DOHH2 (cell line): ENCODE measurements around the gene SLC39A6.
"Not testable (repeated sequence)": the region's sequence is repeated elsewhere in the genome, so short reads cannot be mapped to it uniquely, and the experiment has no call there.

ENCODE experiments used
- H3F3A ChIP-seq: fragments of 200-600 bp; sonication (generic), shearing (Covaris generic); 2 replicates; pipeline ENCODE4 v1.6.0; 2016; ENCODE audit warnings: antibody characterized with exemption, mild to moderate bottlenecking; ENCODE audit not compliant: control insufficient read depth, insufficient read depth
- H3K27ac ChIP-seq: fragments of 200-600 bp; sonication (generic); 2 replicates; pipeline ENCODE4 v1.5.1; 2014; ENCODE audit warnings: low read depth, mild to moderate bottlenecking, low read length, moderate library complexity
- H3K27me3 ChIP-seq: fragments of 200-600 bp; sonication (generic); 2 replicates; pipeline ENCODE4 v1.6.1; 2014; ENCODE audit warnings: mild to moderate bottlenecking, low read length, mixed read lengths; ENCODE audit not compliant: control insufficient read depth
- H3K36me3 ChIP-seq: fragments of 200-600 bp; sonication (generic); 2 replicates; pipeline ENCODE4 v1.6.1; 2014; ENCODE audit warnings: mild to moderate bottlenecking, low read length, moderate library complexity, mixed read lengths; ENCODE audit not compliant: control insufficient read depth
- H3K4me1 ChIP-seq: fragments of 200-600 bp; sonication (generic); 2 replicates; pipeline ENCODE4 v1.6.1; 2014; ENCODE audit warnings: mild to moderate bottlenecking, low read length, mixed read lengths; ENCODE audit not compliant: control insufficient read depth
- H3K4me2 ChIP-seq: fragments of 200-600 bp; sonication (generic); 2 replicates; pipeline ENCODE4 v1.6.0; 2014; ENCODE audit warnings: mild to moderate bottlenecking, low read length, moderate library complexity
- H3K4me3 ChIP-seq: fragments of 200-600 bp; sonication (generic); 2 replicates; pipeline ENCODE4 v1.5.1; 2014; ENCODE audit warnings: mild to moderate bottlenecking, low read length, mixed read lengths
- H3K79me2 ChIP-seq: fragments of 200-600 bp; sonication (generic); 2 replicates; pipeline ENCODE4 v1.6.1; 2014; ENCODE audit warnings: mild to moderate bottlenecking, low read length, mixed read lengths; ENCODE audit not compliant: control insufficient read depth
- H3K9me2 ChIP-seq: fragments of 200-600 bp; sonication (generic); replicated peaks from 2 replicates; pipeline ENCODE4 v1.6.1; 2014; ENCODE audit warnings: mild to moderate bottlenecking, low read length, mixed read lengths; ENCODE audit not compliant: control insufficient read depth
- H3K9me3 ChIP-seq: fragments of 200-600 bp; sonication (generic); 2 replicates; pipeline ENCODE4 v1.6.1; 2014; ENCODE audit warnings: antibody characterized with exemption, low read length, mixed read lengths; ENCODE audit not compliant: control insufficient read depth, insufficient read depth
- H4K20me1 ChIP-seq: fragments of 200-600 bp; sonication (generic); 2 replicates; pipeline ENCODE4 v1.6.0; 2014; ENCODE audit warnings: low read depth, mild to moderate bottlenecking, antibody characterized with exemption, low read length, moderate library complexity; ENCODE audit not compliant: control insufficient read depth, insufficient read depth
- CTCF ChIP-seq: fragments of 200-600 bp; sonication (generic); IDR thresholded peaks from one replicate; pipeline ENCODE4 v1.5.1; 2014; ENCODE audit warnings: antibody characterized with exemption, mild to moderate bottlenecking, low read depth, low read length; ENCODE audit not compliant: poor library complexity, severe bottlenecking
- EZH2phosphoT487 ChIP-seq: fragments of 200-600 bp; sonication (generic); IDR thresholded peaks from 2 replicates; pipeline ENCODE4 v1.6.1; 2017; ENCODE audit warnings: borderline replicate concordance, mild to moderate bottlenecking, antibody characterized with exemption, low read length, moderate library complexity, mixed read lengths

Gene SLC39A6

GRCh38 chr18:36096955-36097354 is 32.2 kb downstream of the SLC39A6 start:
- no peak overlapping the region for H3K4me2 ChIP-seq
- H3K27me3 ChIP-seq = no peaks in the 10 kb centered on the region
- no peak overlapping the region for H3K27ac ChIP-seq
- no peaks in the 10 kb centered on the region for H3K79me2 ChIP-seq
- H3K4me3 ChIP-seq = no peak overlapping the region
- no peaks in the 10 kb centered on the region for H4K20me1 ChIP-seq
- H3K4me1 ChIP-seq = peaks cover 8% of the 10 kb centered on the region; the same call in 1 of the 2 replicates
- H3K36me3 ChIP-seq = no peaks in the 10 kb centered on the region
- no peaks in the 10 kb centered on the region for H3F3A ChIP-seq
- H3K9me3 ChIP-seq = peaks cover 4% of the 10 kb centered on the region; the same call in 1 of the 2 replicates
- H3K9me2 ChIP-seq = no peaks in the 10 kb centered on the region
- TF ChIP-seq EZH2phosphoT487 = no peak

- TF ChIP-seq EZH2phosphoT487 (no peak), CTCF (peak; percentile 64)
Observed at GRCh38 chr18:36095936-36096519, 33.1 kb downstream of the SLC39A6 start.

GRCh38 chr18:36094431-36094830 is 34.7 kb downstream of the SLC39A6 start:
- Histone ChIP-seq H3K36me3 (no peaks in the 10 kb centered on the region), H3K79me2 (no peaks in the 10 kb centered on the region), H3K9me3 (no peaks in the 10 kb centered on the region), H4K20me1 (no peaks in the 10 kb centered on the region), H3K9me2 (no peaks in the 10 kb centered on the region), H3K27ac (no peak overlapping the region), H3K27me3 (no peaks in the 10 kb centered on the region; the same call in 1 of the 2 replicates), H3K4me1 (peaks cover 8% of the 10 kb centered on the region; the same call in 1 of the 2 replicates), H3K4me2 (no peak overlapping the region), H3F3A (no peaks in the 10 kb centered on the region), H3K4me3 (no peak overlapping the region)
- no peak for TF ChIP-seq EZH2phosphoT487
- TF ChIP-seq CTCF = no peak

More at GRCh38 chr18:36095936-36096519, 33.1 kb downstream of the SLC39A6 start:
- Histone ChIP-seq H4K20me1 (no peaks in the 10 kb centered on the region), H3K27ac (no peak overlapping the region), H3K4me1 (peaks cover 8% of the 10 kb centered on the region; the same call in 1 of the 2 replicates), H3K4me2 (no peak overlapping the region), H3F3A (no peaks in the 10 kb centered on the region), H3K9me3 (no peaks in the 10 kb centered on the region), H3K79me2 (no peaks in the 10 kb centered on the region), H3K36me3 (no peaks in the 10 kb centered on the region), H3K9me2 (no peaks in the 10 kb centered on the region), H3K27me3 (no peaks in the 10 kb centered on the region), H3K4me3 (no peak overlapping the region)

GRCh38 chr18:36092116-36092515 is 37.0 kb downstream of the SLC39A6 start:
- not testable (repeated sequence) for H3K27me3 ChIP-seq, H3K27ac ChIP-seq, H3K4me2 ChIP-seq, H4K20me1 ChIP-seq, H3K36me3 ChIP-seq, H3K4me3 ChIP-seq, H3F3A ChIP-seq, H3K9me2 ChIP-seq, H3K79me2 ChIP-seq, H3K9me3 ChIP-seq
- H3K4me1 ChIP-seq = peaks cover 13% of the 10 kb centered on the region
